OCI-LY3 (cell line): ENCODE measurements around the gene F2RL3.

ENCODE experiments used
- CTCF ChIP-seq: fragments of 200-600, 300-600 bp; sonication (generic); IDR thresholded peaks from 2 replicates; pipeline ENCODE4 v1.5.1; 2014; ENCODE audit warnings: antibody characterized with exemption, low read length, low read depth
- EZH2phosphoT487 ChIP-seq: fragments of 200-600 bp; shearing (Covaris generic); IDR thresholded peaks from 2 replicates; pipeline ENCODE4 v1.6.1; 2018; ENCODE audit warnings: antibody characterized with exemption, mixed run types, low read depth

DNA sequence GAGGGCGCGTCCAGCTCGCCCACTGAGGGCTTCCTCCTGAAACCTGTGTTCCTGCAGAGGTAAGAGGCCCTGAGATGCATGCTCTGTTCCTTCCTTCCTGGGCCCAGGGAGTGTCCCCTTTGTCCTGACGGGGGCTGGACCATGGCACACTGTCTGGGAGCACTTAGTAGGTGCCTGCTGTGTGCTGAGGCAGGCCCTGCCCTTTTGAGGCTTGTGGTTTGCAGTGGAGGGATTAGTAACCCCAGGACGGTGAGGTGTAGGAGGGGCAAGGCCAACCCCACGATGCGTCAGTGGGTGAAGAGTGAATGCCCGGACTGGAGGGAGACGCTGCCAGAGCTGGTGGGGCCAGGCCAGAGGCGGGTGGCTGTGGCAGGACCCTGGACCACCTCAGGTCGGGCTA, 11.2 kb upstream of the F2RL3 start:
- TF ChIP-seq CTCF = no peak
- no peak for TF ChIP-seq EZH2phosphoT487
